PC-3 (cell line): ENCODE data around the gene UCN2.

Experiments used
- CTCF ChIP-seq: fragments of 300-600 bp; sonication (generic); conservative IDR thresholded peaks from 2 replicates; pipeline ENCODE4 v1.5.1; 2017; ENCODE audit warnings: antibody characterized with exemption, low read depth, mild to moderate bottlenecking, low read length
- EZH2phosphoT487 ChIP-seq: fragments of 300-600 bp; sonication (generic); IDR thresholded peaks from 2 replicates; pipeline ENCODE4 v1.6.1; 2018; ENCODE audit warnings: mild to moderate bottlenecking, antibody characterized with exemption, low read length, borderline replicate concordance

GRCh38 chr3:48532271-48532976 lies 31.2 kb downstream of the UCN2 start:
- TF ChIP-seq CTCF (no peak), EZH2phosphoT487 (no peak)
